ENCODE measurements around the gene PHKB.
"Not testable (repeated sequence)": the region's sequence is repeated elsewhere in the genome, so short reads cannot be mapped to it uniquely, and the experiment has no call there.

PHKB gene

DNA sequence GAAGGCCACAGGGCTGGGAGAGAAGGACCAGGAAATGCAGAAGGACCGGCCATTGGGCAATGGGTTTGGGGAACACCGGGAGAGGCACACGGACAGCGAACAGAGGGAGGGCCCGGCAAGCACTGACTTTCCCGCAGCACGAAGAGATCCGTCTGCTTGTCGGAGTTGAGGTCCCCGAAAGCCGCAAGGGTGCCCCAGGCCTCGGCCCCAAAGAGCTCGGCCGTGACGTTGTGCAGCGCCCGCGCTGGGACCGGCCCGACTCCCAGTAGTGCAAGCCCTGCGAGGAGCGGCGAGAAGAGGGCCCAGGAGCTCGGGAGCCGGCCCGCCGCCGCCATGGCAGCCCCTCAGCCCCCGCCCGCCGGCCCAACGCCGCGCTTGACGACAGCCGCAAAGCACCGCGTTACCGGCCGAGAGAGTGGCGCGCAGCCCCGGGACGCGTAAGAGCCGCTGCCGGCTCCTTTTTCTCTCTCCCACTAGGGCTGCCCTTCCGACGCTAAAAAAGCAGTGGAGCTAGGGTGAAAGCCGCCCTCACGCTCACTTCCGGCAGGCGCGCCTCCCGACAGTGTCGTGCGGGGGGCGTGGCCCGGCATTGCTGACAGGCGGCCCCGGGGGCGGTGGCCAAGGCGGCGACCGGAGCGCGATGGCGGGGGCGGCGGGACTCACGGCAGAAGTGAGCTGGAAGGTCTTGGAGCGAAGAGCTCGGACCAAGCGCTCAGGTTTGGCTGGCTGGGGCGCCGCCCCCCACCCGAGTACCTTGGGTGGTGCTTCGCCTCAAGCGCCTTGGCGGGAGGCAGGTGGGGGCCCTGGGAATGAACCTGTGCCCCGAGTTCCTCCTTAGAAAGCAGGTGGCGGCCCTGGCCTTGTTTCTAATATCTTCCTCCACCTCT is at the start of gene PHKB, which contains the start of gene ITFG1:
TSS of gene PHKB (plus strand) at position 621 of the 887 bp plus-strand sequence. CDS start at position 641, 20 bp downstream.
TSS of gene ITFG1 (minus strand) at position 353 of the 887 bp plus-strand sequence. CDS start at position 335, 18 bp downstream.
- peak; percentile 33 for DNase-seq (ENCODE audit: low read depth)

DNA sequence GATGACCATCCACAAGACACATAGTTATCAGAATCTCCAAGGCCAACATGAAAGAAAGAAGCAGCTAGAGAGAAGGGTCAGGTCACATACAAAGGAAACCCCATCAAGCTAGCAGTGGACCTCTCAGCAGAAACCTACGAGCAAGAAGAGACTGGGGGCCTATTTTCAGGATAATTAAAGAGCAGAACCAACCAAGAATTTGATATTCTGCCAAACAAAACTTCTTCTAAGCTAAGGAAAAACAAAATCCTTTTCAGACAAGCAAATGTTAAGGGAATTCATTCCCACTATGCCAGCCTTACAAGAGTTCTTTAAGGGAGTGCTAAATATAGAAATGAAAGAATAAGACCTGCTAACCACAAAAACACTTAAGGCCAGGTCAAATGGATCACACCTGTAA is 48.1 kb upstream of the PHKB start:
- no peak for DNase-seq (ENCODE audit: low read depth)

DNA sequence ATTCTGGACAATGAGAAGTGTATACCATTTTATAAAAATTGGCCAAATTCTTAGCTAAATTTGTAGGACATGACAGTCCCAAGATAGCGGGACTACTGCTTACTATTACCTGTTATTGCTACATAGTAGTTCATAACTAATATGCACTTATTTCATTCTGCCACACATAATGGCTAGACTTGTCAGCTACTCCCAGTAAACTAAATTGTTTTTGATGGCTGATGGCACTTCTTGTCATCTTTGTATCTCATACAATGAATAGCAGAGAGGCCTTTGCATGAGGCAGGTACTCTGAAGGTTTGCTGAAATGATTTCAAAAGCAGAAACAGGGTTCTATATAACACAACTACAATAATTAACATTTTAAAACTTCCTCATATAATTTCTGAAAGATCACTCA is 44.3 kb upstream of the PHKB start:
- DNase-seq (ENCODE audit: low read depth): no peak

DNA sequence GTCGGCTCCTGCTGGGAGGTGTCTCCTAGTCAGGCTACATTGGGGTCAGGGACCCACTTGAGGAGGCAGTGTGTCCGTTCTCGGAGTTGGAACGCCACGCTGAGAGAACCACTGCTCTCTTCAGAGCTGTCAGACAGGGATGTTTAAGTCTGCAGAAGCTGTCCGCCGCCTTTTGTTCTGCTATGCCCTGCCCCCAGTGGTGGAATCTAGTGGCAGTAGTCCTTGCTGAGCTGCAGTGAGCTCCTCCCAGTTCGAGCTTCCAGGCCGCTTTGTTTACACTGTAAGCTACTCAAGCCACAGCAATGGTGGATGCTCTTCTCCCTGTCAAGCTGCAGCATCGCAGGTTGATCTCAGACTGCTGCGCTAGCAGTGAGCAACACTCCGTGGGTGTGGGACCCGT is 36.3 kb upstream of the PHKB start:
- DNase-seq (ENCODE audit: low read depth): no peak

DNA sequence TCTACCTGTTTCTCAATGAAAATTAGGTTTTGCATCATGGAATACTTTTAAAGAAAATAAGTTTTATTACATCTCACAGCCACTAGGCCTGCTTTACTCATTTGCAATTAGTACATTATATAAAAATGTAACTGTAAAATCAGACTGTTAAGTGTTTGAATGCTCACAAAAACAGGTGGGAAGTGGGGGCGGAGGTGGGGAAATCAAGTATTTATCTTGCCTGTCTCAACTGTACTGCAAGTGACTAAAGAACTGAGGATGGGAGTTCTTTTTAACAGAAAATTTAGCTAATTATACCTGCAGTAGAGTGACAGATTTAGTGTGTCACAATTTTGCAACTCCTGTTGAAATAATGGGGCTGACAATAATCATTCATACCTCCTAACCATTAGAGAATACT is 34.3 kb upstream of the PHKB start:
- DNase-seq (ENCODE audit: low read depth): no peak

DNA sequence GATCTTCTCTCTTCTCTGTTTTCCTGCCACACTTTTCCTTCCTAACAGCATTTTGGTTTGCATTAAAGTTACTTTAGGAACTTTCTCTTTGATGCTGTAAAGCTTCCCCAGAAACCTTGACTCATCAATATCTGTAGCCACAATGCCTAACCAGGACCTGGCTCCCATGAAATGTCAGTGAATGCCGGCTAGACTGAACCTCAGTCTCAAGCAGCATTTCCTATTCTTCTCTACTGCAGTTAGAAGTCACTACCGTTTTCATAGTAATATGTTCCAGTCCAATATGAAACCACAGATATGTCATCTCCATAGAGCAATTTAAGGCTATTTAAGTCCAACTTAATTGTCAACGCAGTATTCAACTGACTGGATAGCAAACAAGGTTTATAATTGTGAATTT is 29.2 kb upstream of the PHKB start:
- no peak for DNase-seq (ENCODE audit: low read depth)

DNA sequence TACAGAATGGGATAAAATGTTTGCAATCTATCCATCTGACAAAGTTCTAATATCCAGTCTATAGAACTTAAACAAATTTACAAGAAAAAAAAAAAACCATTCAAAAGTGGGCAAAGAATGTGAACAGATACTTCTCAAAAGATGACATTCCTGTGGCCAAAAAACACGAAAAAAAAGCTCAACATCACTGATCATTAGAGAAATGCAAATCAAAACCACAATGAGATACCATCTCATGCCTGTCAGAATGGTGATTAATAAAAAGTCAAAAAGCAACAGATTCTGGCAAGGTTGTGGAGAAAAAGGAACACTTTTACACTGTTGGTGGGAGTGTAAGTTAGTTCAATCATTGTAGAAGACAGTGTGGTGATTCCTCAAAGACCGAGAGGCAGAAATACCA is 26.9 kb upstream of the PHKB start:
- not testable (repeated sequence) for DNase-seq (ENCODE audit: low read depth)

DNA sequence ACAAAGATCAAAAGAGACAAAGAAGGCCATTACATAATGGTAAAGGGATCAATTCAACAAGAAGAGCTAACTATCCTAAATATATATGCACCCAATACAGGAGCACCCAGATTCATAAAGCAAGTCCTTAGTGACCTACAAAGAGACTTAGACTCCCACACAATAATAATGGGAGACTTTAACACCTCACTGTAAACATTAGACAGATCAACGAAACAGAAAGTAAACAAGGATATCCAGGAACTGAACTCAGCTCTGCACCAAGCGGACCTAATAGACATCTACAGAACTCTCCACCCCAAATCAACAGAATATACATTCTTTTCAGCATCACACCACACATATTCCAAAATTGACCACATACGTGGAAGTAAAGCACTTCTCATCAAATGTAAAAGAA is 21.1 kb upstream of the PHKB start:
- DNase-seq (ENCODE audit: low read depth): not testable (repeated sequence)

DNA sequence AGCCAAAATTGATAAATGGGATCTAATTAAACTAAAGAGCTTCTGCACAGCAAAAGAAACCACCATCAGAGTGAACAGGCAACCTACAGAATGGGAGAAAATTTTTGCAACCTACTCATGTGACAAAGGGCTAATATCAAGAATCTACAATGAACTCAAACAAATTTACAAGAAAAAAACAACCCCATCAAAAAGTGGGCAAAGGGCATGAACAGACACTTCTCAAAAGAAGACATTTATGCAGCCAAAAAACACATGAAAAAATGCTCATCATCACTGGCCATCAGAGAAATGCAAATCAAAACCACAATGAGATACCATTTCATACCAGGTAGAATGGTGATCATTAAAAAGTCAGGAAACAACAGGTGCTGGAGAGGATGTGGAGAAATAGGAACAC is 18.2 kb upstream of the PHKB start:
- DNase-seq (ENCODE audit: low read depth): not testable (repeated sequence)

DNA sequence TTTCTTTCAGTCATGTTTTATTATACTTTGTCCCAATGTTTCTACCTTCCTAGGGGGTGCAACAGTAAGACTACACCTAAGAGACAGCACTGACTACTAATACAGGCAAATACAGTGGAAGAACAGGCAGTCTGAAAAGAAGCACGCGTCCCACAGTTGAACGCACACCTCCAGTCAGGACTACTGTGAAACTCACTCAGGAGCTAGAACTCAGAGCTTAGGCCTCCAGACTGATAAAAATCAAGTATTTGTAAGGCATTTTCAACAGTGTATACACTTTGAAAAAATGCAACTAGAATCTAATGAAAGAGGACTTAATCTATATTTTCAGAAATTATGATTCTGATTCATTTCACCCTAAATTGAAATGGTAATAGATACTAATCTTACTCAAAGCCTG is 14.7 kb upstream of the PHKB start:
- DNase-seq (ENCODE audit: low read depth): no peak

DNA sequence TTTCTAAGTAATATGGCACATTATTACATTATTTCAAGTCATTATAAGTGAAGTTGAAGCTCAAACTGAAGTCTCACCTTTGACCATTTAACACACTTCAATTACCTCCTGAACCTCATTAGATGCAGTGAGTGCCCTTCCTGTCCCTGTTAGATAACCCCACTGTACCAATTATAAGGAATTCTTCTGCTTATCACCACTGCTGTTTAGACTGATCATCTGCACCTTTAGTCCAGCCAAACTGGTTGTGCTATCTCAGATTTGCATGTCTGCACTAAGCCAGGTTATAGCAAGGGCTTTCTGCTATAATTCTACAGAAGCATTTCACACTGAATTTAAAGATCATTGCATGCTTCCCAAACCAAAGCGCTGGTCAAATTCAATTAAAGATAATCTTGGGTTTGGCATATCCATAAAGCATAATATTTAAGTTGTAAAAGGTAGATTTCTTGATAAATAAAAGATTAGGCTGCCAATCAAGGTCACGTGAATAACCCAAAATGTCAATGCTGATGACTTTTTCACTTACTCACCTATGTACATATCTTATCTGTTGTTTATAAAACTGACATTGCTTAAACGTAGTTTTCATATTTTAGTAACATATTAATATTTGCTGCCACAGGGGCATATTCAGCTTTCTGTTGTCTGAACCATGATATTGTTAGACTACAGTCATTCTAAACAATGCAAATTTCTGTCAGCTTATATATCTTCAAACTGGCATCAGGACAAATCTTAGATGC is 12.1 kb upstream of the PHKB start:
- no peak for DNase-seq (ENCODE audit: low read depth)

DNA sequence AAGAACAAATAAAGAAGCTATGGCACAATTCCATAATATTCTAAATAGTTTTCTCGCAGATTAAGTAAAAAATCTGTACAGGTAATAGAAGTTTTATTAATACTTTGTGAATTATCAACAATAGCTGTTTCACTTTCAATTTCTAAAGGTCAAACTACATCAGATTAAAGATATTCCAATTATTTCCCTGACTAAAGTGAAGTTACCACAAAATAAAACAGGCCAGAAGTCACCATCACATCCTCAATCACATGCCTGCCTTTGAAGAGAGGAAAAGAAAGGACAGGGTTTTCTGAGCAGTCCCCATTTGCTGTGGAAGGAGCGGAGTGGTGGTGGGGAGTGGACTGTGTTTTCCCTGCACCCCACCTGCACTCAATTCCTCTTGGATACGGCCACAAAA is 11.3 kb upstream of the PHKB start:
- DNase-seq (ENCODE audit: low read depth): no peak

DNA sequence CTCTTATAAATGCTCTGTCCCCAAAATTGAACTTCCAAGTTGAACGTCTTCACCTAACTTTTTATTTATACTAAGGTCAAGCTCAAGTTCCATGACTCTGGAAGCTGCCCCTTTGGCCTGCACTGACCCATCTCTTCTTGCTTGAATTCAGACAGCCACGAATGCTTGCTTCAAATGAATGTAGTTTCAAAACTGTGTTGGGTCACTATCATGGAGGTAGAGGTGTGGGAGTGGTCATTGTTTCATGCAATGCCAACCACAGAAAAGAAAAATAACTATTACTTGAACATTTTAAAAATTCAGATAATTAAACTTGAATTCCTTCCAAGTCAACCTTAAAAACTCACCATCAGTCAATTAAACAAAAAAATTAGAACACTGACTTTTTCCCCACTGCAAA is 2.8 kb upstream of the PHKB start:
- DNase-seq (ENCODE audit: low read depth): no peak

DNA sequence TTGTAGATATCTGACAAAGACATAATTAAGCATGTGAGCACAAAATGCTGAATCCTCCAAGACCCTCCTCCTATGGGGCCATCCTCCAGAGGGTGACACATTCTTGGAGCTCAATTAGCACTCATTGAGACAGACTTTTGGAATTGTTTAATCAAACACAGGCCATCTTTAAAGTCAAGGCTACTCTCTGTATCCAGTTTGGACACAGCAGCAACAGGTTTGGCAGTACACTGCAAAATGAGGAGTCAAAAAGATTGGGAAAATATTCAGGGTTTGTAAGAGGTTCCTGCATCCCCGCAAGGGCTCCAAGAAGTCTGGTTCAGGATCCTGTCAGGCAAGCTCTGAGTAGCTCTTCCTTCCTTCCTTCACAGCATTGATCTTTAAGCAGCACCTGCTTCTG is 1.5 kb upstream of the PHKB start:
- no peak for DNase-seq (ENCODE audit: low read depth)

DNA sequence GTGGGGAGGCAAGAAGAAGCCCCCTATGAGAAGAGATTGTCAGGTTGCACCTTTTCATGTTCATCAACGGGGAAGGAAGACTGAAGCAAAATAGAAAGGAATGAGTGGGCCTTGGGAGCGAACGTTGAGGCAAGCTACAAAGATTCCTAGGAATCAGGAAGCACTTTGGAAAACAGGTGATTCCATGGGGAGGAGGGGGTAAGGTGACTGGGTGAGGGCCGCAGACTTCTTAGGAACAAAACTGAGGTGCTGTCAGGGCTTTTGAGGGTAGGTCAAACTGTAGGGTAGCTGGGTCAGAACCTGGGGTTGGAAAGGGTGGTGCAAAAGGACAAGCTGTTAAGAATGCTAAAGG is 796 bp upstream of the PHKB start:
- DNase-seq (ENCODE audit: low read depth): no peak

DNA sequence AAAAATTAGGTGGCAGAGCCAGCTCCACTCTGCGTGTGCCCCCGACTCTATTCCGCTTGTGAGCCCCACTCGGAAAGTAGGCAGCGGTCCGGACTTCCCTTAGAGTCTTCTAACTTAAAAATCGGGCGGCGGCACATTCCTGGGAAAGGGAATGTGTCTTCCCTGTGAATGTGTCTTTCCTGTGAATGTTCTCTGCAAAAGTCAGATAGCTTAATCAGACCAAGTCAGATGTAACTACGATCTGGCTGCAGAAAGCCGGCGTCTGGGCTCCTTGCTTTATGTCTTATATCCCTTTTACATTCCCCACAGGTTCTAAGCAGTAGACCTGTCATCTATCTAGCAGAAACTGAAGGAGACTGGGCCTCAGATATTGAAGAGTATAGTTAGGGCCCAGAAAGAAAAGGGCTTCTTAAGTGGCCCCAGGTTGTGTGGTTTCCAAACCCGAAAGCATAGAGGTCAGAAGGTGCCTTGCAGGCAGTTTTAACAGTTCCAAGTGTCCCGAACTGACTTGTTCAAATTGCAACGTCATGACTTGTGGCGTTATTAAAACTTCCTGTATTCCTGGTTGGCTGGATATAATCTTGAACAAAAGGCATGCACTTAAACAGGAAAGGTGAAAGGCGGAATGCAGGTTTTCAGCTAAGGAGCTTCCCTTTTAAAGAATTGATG is 601 bp downstream of the PHKB start:
- DNase-seq (ENCODE audit: low read depth): no peak

DNA sequence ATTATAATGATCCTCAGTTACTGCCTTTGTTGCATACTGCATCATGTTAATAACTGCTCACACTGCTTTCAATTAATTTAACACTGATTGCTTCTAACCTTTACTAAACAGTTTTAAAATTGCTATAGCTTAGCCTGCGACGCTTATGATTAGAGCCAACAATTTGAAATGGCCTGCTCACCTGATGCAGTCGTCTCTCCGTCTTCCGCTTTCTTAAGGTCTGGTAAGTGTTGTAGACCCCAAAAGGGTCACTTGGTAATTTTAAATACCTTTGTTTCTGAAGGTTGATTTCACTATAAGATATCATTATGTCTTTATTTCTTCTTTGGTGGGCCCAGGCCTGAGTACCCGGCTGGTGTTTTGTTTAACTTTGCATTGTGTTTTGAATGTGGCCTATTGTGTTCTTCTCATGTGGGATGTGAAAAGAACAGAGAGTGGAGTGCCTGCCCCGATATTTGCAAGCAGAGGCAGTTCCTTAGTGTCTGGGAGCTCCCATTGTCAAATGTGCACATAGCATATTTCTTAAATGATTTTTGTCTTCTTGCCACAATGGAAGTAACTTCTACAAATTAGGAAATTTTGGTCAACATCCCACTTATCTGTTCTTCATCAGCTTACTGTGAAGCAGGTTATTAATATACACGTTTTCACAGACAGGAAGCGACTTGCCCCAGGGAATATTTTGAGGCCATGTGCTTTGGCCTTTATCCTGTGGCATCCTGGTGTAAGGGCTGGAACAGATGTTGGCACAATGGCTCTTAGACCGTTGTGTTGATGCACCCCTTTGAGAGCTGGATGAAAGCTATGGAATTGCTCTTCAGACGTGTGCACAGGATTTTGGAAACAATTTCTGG is 2.9 kb downstream of the PHKB start:
- DNase-seq (ENCODE audit: low read depth): no peak

DNA sequence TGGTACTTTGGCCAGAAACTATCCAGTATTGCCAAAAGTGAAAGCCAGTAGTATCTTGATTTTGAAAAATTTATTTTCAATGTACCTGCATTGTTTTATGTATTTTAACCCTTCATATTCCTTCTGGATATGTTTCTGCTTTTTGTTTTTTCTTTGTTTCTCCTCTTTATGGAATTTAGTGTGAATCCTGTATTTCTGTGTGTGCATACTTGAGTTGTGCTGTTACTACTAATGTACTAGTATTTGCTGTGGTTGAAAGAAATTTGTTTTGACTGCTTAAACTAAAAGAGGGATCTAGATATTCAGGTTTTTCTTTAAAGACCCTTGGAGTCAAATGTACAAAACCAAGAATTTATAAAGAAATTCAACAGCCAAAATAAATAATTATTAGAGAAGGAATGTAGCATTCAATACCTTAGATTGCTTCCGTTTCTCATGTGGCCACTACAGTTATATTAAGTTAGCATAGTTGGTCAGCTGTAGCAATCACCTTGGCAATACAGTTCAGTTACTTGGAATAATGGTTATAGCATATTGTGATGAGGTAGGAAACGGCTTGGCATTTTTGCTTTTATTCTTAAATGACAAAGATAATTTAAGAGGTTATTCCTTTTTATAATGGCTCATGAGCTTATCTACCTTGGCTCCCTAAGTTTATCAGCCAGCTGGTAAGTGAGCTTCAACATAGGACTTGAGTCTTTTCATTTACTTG is 4.9 kb downstream of the PHKB start:
- DNase-seq (ENCODE audit: low read depth): no peak

DNA sequence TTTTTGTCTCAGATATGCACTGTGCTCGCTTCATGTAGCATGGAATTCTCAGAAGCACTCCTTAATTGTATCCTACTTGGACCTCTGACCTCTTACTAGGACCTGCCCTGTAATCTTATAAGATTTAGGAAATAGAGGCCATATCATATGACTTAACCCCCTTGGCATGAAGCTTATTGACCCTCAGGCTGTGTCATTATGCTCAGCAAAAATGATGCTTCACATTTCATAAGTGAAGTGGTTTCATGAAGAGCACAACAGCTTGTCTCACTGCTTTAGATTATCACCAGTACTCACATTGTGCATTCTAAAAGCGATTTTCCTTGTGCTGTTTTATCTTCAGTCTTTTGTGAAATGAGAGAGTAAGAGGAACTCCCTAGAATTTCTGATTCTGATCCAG is 6.4 kb downstream of the PHKB start:
- no peak for DNase-seq (ENCODE audit: low read depth)

DNA sequence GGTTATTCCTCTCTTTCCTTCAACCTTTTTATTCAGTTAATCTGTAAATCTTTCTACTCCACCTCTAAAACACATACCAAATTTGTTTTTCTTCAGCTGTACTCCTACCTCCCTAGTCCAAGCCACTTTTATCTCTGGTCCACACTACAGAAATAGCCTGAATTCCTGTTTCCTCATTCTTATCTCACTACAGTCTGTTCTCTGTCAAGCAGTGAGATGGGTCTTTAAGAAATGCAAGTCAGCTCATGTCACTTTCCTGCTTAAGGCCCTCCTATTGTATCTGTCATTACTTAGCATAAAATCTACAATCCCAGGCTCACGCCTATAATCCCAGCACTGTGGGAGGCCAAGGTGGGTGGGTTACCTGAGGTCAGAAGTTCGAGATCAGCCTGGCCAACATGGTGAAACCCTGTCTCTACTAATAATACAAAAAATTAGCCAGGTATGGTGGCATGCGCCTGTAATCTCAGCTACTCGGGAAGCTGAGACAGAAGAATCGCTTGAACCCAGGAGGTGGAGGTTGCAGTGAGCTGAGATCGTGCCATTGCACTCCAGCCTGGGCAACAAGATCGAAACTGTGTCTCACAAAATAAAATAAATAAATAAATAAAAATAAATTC is 7.0 kb downstream of the PHKB start:
- not testable (repeated sequence) for DNase-seq (ENCODE audit: low read depth)

DNA sequence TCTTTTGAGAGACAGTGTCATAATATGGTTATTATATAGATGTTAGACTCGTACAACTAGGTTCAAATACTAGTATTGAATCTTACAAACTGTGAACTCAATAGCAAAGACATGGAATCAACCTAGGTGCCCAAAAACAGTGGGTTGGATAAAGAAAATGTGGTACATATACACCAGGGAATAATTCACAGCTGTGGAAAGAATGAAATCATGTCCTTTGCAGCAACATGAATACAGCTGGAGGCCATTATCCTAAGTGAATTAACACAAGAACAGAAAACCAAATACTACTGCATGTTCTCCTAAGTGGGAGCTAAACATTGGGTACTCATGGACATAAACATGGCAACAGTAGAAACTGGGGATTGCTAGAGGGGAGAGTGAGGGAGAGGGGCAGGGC is 8.1 kb downstream of the PHKB start:
- no peak for DNase-seq (ENCODE audit: low read depth)
